GM19193 (cell line): ENCODE data around the gene CRACR2B.

Source experiments
- POLR2A ChIP-seq: IDR thresholded peaks from 4 replicates; pipeline ENCODE4 v1.6.1; 2011; ENCODE audit not compliant: insufficient read depth, insufficient read length; ENCODE audit errors: extremely low read depth

The CRACR2B gene

DNA sequence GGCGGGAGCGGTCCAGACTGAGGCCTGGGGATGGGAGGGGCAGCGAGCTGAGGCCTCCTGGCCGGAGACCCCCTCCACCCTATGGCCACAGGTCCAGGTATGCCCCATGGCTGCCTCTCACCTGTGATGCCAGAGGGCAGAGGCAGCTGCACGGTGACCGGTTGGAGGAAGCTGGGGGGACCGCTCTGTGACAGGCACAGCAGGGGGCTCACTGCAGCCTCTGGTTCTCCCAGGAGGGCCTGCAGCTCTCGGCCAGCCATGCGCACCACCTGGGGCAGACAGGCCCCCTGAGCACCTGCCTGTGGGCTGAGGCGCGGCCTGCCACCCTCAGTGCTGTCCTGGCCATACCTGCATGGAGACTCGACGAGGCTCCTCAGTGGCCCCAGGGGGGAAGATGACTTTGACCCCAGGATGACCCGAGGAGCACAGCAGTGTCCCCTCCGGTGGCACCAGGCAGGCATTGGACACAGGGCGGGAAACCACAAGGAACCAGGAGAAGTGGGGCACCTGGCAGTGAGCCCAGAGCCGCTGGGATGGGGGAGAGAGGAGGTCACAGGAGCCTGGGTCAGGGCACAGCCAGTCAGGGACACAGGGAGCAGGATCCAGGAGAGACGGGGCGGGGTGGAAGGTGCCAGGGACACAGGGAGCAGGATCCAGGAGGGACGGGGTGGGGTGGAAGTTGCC is 26.5 kb upstream of the CRACR2B start:
- TF ChIP-seq POLR2A, result no peak

GRCh38 chr11:802018-802617 is 25.6 kb upstream of the CRACR2B start:
- TF ChIP-seq POLR2A, result no peak

GRCh38 chr11:802693-803466 is 24.8 kb upstream of the CRACR2B start:
- TF ChIP-seq POLR2A, result no peak

DNA sequence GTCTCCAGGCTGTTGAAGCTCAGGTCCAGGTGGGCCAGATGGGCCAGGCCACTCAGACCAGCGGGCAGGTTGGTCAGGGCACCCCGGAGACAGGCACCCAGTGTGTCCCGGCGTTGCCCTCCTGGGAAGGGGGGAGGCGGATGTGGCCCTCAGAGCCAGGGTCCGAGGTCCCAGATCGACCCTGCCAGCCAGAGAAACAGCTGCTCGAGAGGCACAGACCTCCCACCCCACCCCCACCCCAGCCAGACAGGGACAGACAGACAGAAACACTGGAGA is 24.3 kb upstream of the CRACR2B start:
- TF ChIP-seq POLR2A, result no peak

DNA sequence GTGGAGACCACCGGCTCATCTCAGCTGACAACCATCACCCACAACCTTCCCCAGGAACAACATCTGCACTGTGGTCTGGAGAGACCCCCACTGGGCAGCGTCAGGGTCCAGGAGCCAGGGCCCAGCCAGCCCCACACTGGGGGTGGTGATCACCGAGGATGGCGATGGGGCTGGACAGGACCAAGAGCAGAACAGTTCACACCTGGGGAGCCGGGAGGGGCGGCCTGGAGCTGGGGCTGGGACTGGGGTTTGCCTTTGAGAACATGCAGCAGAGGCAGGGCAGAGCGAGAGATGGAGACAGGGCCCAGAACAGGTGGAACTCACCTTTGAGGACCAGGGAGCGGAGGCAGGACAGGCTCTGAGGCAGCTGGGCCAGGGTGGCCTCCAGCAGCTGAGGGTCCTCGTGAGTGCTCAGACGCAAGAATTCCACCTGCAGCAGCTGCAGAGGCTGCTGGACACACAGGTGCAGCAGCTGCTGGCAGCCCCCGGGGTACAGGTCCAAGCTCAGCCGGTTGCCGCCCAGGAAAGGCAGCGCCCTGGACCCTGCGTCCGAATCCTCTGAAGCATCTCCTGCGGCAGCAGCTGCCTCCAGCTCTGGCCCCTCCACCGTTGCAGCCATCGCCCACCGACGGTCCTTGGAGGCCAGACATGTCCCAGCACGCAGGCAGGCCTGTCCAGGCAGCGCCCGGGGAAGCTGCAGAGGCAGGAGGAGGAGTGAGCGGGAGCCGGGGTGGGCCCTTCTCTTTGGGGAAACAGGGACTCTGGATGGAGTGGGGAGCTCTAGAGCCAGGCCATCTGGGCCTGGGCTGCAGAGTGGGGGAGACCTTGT is 23.7 kb upstream of the CRACR2B start:
- no peak for TF ChIP-seq POLR2A

GRCh38 chr11:804599-804964 is 23.1 kb upstream of the CRACR2B start:
- TF ChIP-seq POLR2A, result no peak

DNA sequence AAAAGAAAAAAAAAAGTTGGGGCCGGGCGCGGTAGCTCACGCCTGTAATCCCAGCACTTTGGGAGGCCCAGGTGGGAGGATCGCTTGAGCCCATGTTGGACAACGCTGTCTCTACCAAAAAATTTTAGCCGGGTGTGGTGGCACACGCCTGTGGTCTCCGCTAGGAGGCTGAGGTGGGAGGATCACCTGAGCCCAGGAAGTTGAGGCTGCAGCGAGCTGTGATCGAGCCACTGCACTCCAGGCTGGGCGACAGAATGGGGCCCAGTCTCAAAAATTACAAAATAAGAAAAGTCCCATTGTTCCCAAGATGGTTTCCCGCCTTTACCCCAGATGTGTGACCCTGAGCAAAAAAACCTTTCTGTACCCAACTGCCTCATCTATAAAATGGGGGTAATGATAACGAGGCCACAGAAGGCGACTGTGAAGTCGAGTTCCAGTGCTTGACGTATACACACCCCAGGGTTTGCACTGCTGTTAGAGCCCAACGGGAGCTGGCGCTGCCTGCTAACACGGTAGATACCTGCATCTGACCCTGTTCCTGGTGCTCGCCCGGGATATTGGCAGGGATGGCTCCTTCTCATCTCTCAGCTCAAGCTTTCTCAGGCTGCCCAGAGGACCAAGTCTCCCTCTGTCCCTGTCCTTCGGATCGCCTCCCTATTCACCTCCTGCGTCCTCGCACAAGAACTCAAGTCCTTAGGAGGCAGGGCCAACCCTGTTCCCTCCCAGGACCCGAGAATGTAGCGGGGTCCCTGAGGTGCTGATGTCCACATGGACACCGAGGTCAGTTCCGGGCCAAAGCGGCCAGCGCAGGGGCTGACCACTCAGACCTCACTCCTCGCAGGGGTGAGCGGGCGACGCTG is 19.1 kb upstream of the CRACR2B start:
- no peak for TF ChIP-seq POLR2A

DNA sequence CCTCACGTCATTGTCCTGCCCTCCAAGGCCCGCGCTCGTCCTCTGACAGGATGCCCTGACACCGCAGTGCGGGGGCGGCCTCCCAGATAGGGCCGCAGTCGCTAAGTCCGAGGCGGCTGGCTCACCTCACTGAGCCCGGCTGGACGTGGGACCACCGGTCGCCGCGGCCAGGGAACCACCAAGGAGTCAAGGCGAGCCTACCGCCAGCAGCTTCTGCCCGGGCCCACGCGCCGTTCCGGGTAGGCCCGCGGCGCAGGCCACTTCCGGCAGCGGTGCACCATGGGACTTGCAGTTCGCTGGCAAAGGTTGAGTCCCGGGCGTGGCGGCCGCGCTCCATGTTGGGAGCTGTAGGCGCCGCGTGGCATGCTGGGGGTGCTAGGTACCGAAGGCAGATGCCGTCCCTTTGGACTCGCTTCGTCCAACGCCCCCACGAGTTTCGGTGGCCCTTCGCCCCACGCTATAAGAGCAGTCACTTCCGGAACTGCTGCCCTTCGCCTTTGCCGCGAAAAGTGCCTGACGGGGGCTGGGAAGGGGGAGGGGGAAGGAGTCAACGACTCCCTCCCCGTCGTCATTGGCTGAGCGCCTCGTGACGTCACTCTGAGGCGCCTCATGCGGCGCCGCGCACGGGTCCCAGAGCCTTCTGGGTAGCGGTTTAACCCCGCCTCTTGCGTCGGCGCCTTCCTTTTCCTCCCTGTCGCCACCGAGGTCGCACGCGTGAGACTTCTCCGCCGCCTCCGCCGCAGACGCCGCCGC is 18.3 kb upstream of the CRACR2B start, which contains the start of gene RPLP2:
Gene RPLP2 (plus strand): TSS at position 681 of the 753 bp plus-strand sequence. CDS start 268 bp downstream, outside the sequence.
- peak; percentile 85 for TF ChIP-seq POLR2A

DNA sequence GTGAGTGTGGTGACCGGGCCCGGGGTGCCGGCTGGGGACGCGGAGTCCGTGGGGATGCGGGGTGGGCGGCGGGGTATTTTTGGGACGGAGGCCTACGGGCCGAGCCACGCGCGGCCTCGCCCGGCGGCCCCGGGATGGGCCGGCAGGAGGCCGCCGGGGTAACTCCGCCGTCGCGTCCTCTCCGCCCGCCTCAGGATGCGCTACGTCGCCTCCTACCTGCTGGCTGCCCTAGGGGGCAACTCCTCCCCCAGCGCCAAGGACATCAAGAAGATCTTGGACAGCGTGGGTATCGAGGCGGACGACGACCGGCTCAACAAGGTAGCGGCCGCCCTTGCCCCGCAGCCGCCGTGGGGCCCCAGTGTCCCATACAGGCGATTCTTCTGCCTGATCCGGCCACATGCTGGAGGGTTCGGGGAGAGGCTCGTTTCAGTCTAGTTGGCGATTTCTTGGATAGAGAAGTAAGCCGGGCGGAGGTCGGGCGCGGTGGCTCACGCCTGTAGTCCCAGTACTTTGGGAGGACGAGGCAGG is 17.6 kb upstream of the CRACR2B start:
- no peak for TF ChIP-seq POLR2A

GRCh38 chr11:811446-812245 is 16.1 kb upstream of the CRACR2B start:
- TF ChIP-seq POLR2A, result no peak

GRCh38 chr11:812390-812789 is 15.3 kb upstream of the CRACR2B start:
- no peak for TF ChIP-seq POLR2A

GRCh38 chr11:813072-813455 is 14.7 kb upstream of the CRACR2B start:
- no peak for TF ChIP-seq POLR2A

GRCh38 chr11:813456-814096 is 14.1 kb upstream of the CRACR2B start:
- peak; percentile 33 for TF ChIP-seq POLR2A
